ENCODE measurements around the gene PRR23B.
"Not testable (repeated sequence)": the region's sequence is repeated elsewhere in the genome, so short reads cannot be mapped to it uniquely, and the experiment has no call there.

Gene PRR23B

GRCh38 chr3:139020868-139021234 is at the start of gene PRR23B:
TSS of gene PRR23B (minus strand) at chr3:139020926. CDS start at chr3:139020661, 265 bp downstream.
- DNase-seq (ENCODE audit: low read depth in 2 of 2) = no peak

- no peak for DNase-seq (ENCODE audit: low read depth in 2 of 2)
Measured at GRCh38 chr3:139062918-139063317, 42.2 kb upstream of the PRR23B start.

GRCh38 chr3:139052802-139053600 is 32.3 kb upstream of the PRR23B start:
- no peak for DNase-seq (ENCODE audit: low read depth in 2 of 2)

GRCh38 chr3:139044366-139045210 is 23.9 kb upstream of the PRR23B start, which contains the start of gene PRR23C:
TSS of gene PRR23C (minus strand) at chr3:139044892. CDS start at chr3:139044620, 272 bp downstream.
- DNase-seq (ENCODE audit: low read depth in 2 of 2) = no peak

GRCh38 chr3:139043554-139044365 is 23.0 kb upstream of the PRR23B start:
- no peak for DNase-seq (ENCODE audit: low read depth in 2 of 2)

- no peak for DNase-seq (ENCODE audit: low read depth in 2 of 2)
Measured at GRCh38 chr3:139037478-139037877, 16.8 kb upstream of the PRR23B start.

GRCh38 chr3:139032326-139033002 is 11.7 kb upstream of the PRR23B start:
- DNase-seq (ENCODE audit: low read depth in 2 of 2) = no peak

- not testable (repeated sequence) for DNase-seq (ENCODE audit: low read depth in 2 of 2)
Measured at GRCh38 chr3:139030576-139030975, 9.8 kb upstream of the PRR23B start.

- no peak for DNase-seq (ENCODE audit: low read depth in 2 of 2)
Measured at GRCh38 chr3:139024968-139025367, 4.2 kb upstream of the PRR23B start.

- DNase-seq (ENCODE audit: low read depth in 2 of 2) = no peak
Measured at GRCh38 chr3:139020036-139020867, 474 bp downstream of the PRR23B start.

GRCh38 chr3:139016430-139017048 is 4.2 kb downstream of the PRR23B start:
- no peak for DNase-seq (ENCODE audit: low read depth in 2 of 2)

GRCh38 chr3:139006051-139006716 is 14.5 kb downstream of the PRR23B start, which contains the start of gene PRR23A:
TSS of gene PRR23A (minus strand) at chr3:139006268. CDS start at chr3:139006268, 0 bp downstream.
- no peak for DNase-seq (ENCODE audit: low read depth in 2 of 2)

- no peak for DNase-seq (ENCODE audit: low read depth in 2 of 2)
Measured at GRCh38 chr3:139005356-139005993, 15.3 kb downstream of the PRR23B start.

GRCh38 chr3:138995706-138996105 is 25.0 kb downstream of the PRR23B start:
- DNase-seq (ENCODE audit: low read depth in 2 of 2) = no peak

- no peak for DNase-seq (ENCODE audit: low read depth in 2 of 2)
Measured at GRCh38 chr3:138987181-138987580, 33.5 kb downstream of the PRR23B start.

- DNase-seq (ENCODE audit: low read depth in 2 of 2) = no peak
Measured at GRCh38 chr3:138985932-138986331, 34.8 kb downstream of the PRR23B start.

GRCh38 chr3:138984816-138985215 is 35.9 kb downstream of the PRR23B start:
- no peak for DNase-seq (ENCODE audit: low read depth in 2 of 2)

- no peak for DNase-seq (ENCODE audit: low read depth in 2 of 2)
Measured at GRCh38 chr3:138976047-138976446, 44.7 kb downstream of the PRR23B start.

GRCh38 chr3:138975351-138975750 is 45.4 kb downstream of the PRR23B start:
- DNase-seq (ENCODE audit: low read depth in 2 of 2) = no peak
